Left ventricle myocardium inferior (tissue), 1 donor: ENCODE measurements around the gene TIAM2. TPM values are rescaled to one million over a fixed set of nuclear protein-coding genes. Genes with fewer than 3 reads are reported as not detected.

Experiments used
- DNase-seq: peaks from one replicate; pipeline ENCODE4 v3.0.0-alpha.2; 2020
- H3K27ac ChIP-seq: fragments of 200-600 bp; replicated peaks from 2 replicates; pipeline ENCODE4 v1.8.0; 2021
- H3K27me3 ChIP-seq: fragments of 200-600 bp; 2 replicates; pipeline ENCODE4 v1.8.0; 2021; ENCODE audit warnings: low read depth
- H3K36me3 ChIP-seq: fragments of 200-600 bp; 2 replicates; pipeline ENCODE4 v1.8.0; 2021
- H3K4me1 ChIP-seq: fragments of 200-600 bp; 2 replicates; pipeline ENCODE4 v1.8.0; 2021
- H3K4me3 ChIP-seq: fragments of 200-600 bp; 2 replicates; pipeline ENCODE4 v1.8.0; 2021; ENCODE audit warnings: mild to moderate bottlenecking, moderate library complexity
- H3K9me3 ChIP-seq: fragments of 200-600 bp; replicated peaks from 2 replicates; pipeline ENCODE4 v1.8.0; 2021
- CTCF ChIP-seq: fragments of 200-600 bp; IDR thresholded peaks from 2 replicates; pipeline ENCODE4 v1.8.0; 2021; ENCODE audit warnings: antibody characterized with exemption, mild to moderate bottlenecking, borderline replicate concordance
- intact Hi-C: fragments of 100-400 bp; cut with micrococcal nuclease; formaldehyde crosslinking; loops from one replicate; pipeline ENCODE4 v1.11.0; 2022
- total RNA-seq: library from RNA; stranded (reverse); fragmentation: NEBNext Ultra II Directional; extraction: Animal tissue kit (Norgen Biotek cat#: 25700); gene quantifications from one replicate; pipeline ENCODE4 v1.2.1, GENCODE V29; 2021
- donor health status: DM: no; HTN: yes; CAD: no; lungs with severe emphysema.

TIAM2 gene
- total RNA-seq, 1 donor from 2014 or later, result 12.0 TPM

DNA sequence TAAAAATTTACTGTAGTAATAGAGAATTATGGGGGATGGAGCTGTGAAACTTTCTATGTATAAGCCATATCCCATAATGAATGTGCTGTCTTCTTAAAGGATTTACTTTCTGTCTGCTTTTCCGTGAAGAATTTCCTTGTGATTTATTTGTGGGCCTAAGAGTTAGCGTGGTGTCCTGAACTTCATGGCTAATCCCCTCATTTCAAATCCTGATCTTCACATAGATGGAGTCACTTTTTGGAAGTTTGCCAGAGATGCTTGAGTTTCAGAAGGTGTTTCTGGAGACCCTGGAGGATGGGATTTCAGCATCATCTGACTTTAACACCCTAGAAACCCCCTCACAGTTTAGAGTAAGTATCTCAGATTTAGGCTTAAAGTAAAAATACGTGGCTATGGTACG, 249.3 kb downstream of the TIAM2 start:
- intact Hi-C loops, result no loop called here
- Histone ChIP-seq H3K9me3 (no peaks in the 10 kb centered on the region), H3K4me3 (no peak overlapping the region), H3K4me1 (no peaks in the 10 kb centered on the region), H3K27me3 (no peaks in the 10 kb centered on the region), H3K36me3 (no peaks in the 10 kb centered on the region), H3K27ac (no peak overlapping the region)
- DNase-seq, result no peak
- no peak for TF ChIP-seq CTCF

DNA sequence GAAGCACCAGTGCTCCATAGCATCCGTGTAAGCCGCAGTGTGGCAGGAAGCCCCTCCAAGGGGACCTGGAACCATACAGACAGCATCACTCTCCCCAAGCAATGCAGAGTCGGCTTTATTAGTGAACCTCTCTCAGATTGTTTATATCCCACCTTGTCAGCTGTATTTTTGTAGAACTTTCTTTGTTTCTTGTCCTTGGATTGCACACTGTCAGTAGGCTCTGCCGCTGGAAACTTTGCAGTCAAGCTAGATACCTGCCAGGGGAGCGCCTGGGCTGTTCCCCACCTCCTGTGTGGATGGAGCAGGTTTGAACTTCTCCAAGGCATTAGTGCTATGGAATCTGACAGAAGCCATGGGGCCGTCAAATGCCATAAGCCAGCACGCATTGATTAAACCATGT, 250.1 kb downstream of the TIAM2 start:
- no peaks in the 10 kb centered on the region for H3K36me3 ChIP-seq
- intact Hi-C loops, result no loop called here
- TF ChIP-seq CTCF, result no peak
- no peak overlapping the region for H3K4me3 ChIP-seq
- H3K27ac ChIP-seq, result no peak overlapping the region
- H3K27me3 ChIP-seq, result no peaks in the 10 kb centered on the region
- DNase-seq, result no peak
- H3K4me1 ChIP-seq, result peaks cover under 1% of the 10 kb centered on the region
- H3K9me3 ChIP-seq, result no peaks in the 10 kb centered on the region

DNA sequence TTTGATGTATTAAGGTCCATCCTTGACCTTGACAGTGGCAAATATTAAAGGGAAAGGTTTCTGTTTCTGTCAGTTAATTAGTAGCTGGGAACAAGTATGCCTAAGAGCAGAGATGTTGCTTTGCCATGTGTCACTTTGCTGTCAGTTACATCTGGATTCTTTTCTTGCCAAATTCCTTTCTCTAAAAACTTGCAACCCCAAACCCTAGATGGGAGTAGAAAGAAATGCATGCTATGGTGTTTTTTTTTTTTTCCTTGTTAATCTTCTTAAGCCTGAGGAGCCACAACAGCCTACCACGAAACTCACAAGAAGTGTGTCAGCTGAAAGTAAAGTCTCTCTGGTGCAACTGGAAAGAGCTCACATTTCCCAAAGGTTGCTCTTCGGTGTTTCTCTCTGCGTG, 250.7 kb downstream of the TIAM2 start:
- intact Hi-C loops, result no loop called here
- Histone ChIP-seq H3K27ac (no peak overlapping the region), H3K9me3 (no peaks in the 10 kb centered on the region)

DNA sequence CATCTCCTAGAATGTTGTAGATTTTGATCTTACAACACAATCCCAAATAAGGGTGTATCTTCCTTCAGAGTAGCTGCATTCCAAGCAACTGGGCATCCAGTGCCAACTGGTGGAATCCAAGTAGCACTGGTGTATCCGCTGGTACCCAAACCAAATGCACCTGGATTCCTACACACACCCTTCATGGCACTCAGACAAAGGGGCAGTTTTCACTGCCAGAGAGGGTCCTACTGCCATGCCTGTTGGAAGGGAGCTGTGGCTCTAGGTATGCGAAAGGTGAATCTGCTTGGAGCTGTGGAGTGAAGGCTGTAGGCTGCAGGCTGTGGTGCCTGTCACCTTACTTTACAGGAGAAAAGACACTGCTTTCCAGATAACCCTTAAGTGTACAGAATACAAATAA, 251.7 kb downstream of the TIAM2 start:
- TF ChIP-seq CTCF, result no peak
- no peak for DNase-seq
- Histone ChIP-seq H3K27me3 (no peaks in the 10 kb centered on the region), H3K4me1 (peaks cover 17% of the 10 kb centered on the region), H3K36me3 (peaks cover 8% of the 10 kb centered on the region), H3K4me3 (no peak overlapping the region), H3K9me3 (no peaks in the 10 kb centered on the region), H3K27ac (no peak overlapping the region)
- intact Hi-C loops, result no loop called here

More for the DNA sequence above, 250.7 kb downstream of the TIAM2 start:
- Histone ChIP-seq H3K36me3 (peaks cover 4% of the 10 kb centered on the region), H3K27me3 (no peaks in the 10 kb centered on the region), H3K4me1 (peaks cover 7% of the 10 kb centered on the region), H3K4me3 (no peak overlapping the region)
- no peak for DNase-seq
- no peak for TF ChIP-seq CTCF

- no peak for DNase-seq
- no peaks in the 10 kb centered on the region for H3K27me3 ChIP-seq
- no peak overlapping the region for H3K4me3 ChIP-seq
- no peak overlapping the region for H3K27ac ChIP-seq
- H3K9me3 ChIP-seq, result no peaks in the 10 kb centered on the region
- H3K36me3 ChIP-seq, result peaks cover 15% of the 10 kb centered on the region
- peaks cover 22% of the 10 kb centered on the region for H3K4me1 ChIP-seq
- intact Hi-C loops, result no loop called here
- TF ChIP-seq CTCF, result no peak
Measured at GRCh38 chr6:155247618-155248007, 252.5 kb downstream of the TIAM2 start.
